Adrenal gland (tissue), 5 donors: ENCODE measurements around the gene P4HA2.

Experiments
- POLR2A ChIP-seq, 2 donors: fragments of 450-650 bp; IDR thresholded peaks; one replicate each; pipeline ENCODE4 v1.6.1; 2017; ENCODE audit warnings: antibody characterized with exemption in 2 of 2, mild to moderate bottlenecking in 2 of 2, moderate library complexity in 1 of 2
- TF ChIP-seq, protein P1 (sequence below), 6 experiments: fragments of 450-650 bp in 4 of 6; fragments of 200-600 bp in 2 of 6; sonication (generic) in 1 of 6; IDR thresholded peaks; 1 replicate in 5 of 6; 2 replicates in 1 of 6; pipeline versions ENCODE4 v1.5.1 to v1.8.0; 2016 to 2021; ENCODE audit warnings: antibody characterized with exemption in 6 of 6, mild to moderate bottlenecking in 2 of 6, moderate library complexity in 1 of 6
- donor health status: DM: no; HTN: no; CAD: no.

DNA sequence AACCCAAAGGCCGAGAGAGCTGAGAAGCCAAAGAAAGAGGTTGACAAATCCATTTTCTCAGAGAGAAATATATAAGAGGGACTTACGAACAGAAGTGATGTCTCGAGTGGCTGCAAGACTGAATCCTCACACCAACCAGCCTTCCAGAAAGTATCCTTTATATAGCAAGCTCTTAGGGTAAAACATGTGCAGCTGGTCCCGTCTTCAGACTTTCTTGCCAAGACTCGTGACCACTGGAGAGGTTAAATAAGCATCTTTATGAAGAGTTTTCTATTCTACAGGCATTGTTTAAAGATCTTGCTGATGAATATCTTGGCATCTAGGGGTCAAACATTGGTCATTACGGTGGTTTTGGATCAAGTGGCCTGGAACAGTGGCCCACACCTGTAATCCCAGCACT, 49.6 kb upstream of the P4HA2 start:
- TF ChIP-seq, protein P1, sequence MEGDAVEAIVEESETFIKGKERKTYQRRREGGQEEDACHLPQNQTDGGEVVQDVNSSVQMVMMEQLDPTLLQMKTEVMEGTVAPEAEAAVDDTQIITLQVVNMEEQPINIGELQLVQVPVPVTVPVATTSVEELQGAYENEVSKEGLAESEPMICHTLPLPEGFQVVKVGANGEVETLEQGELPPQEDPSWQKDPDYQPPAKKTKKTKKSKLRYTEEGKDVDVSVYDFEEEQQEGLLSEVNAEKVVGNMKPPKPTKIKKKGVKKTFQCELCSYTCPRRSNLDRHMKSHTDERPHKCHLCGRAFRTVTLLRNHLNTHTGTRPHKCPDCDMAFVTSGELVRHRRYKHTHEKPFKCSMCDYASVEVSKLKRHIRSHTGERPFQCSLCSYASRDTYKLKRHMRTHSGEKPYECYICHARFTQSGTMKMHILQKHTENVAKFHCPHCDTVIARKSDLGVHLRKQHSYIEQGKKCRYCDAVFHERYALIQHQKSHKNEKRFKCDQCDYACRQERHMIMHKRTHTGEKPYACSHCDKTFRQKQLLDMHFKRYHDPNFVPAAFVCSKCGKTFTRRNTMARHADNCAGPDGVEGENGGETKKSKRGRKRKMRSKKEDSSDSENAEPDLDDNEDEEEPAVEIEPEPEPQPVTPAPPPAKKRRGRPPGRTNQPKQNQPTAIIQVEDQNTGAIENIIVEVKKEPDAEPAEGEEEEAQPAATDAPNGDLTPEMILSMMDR (IDR thresholded peaks at IDR 0.05), result no peak
- TF ChIP-seq POLR2A (IDR thresholded peaks at IDR 0.05), result no peak
